NCI-H187 treated with DMSO at 0.1 percent for 48 hours (cell line): ENCODE measurements around the gene EHD3.

Experiments used
- DNase-seq: peaks from one replicate; lab custom pipeline; 2025; lab: John Stamatoyannopoulos, UW

EHD3 gene

GRCh38 chr2:31237348-31238017, 3.5 kb downstream of the EHD3 start:
- DNase-seq, result no peak

GRCh38 chr2:31238126-31238905, 4.4 kb downstream of the EHD3 start:
- DNase-seq, result no peak

- no peak for DNase-seq
These were observed 5.1 kb downstream of the EHD3 start for GRCh38 chr2:31238906-31239592.

GRCh38 chr2:31239593-31240177, 5.7 kb downstream of the EHD3 start:
- DNase-seq, result no peak

DNA sequence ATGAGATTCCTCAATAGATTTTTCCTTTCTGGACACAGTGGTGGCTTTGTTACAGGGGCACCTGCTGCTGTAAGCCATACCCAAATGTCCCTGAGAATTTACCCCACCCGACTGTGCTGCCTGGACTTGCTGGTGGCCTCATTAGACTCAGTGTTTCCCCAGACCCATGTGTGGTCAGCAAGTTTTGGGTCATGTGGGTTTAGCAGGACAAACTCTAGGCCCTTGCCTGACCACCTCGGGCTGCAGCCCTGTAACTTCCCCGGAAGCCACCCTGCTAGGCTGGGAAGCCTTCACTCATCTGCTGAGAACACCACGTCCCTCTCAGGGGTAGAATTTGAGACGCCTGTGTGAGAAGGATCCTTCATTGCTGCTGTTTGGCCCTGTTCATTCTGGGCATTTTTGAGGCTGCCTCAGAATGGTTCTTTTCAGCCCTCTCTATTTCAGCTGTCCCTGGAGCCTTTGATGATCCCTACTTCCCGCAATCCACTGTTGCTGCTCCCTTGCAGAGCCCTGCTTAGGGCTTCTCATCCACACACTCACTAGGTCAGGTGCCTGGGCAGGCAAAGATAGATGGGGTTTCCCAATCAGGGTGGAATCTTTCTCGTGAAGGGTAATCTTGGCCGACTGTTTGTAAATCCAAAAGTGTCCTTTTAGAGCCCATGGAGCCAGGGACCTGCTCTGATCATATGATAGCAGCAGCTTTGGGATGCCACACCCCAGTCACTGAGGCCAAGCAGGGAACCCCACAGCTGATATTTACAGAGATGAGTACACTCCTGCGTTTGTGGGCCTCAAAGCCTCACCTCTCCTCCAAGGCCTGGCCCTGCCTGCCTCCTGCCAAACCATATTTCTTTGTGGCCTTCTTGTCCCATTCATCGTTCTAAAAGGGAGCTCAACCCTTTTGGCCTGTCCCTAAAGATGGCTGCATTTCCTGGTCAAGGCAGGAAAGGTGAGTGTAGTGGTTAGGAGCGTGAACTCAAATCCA, 6.7 kb downstream of the EHD3 start:
- DNase-seq, result no peak

- DNase-seq, result no peak
These were observed 7.8 kb downstream of the EHD3 start for GRCh38 chr2:31241625-31242270.

DNA sequence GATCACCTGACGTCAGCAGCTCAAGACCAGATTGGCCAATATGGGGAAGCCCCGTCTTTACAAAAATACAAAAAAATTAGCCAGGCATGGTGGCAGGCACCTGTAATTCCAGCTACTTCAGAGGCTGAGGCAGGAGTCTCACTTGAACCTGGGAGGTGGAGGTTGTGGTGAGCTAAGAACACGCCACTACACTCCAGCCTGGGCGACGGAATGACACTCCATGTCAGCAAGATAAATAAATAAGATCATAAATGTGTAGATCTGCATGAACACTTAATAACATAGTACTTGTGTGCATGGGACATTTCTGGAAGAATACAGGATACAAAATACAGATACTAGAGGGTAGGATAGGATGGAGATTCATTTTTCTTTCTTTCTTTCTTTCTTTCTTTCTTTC, 9.1 kb downstream of the EHD3 start:
- no peak for DNase-seq

DNA sequence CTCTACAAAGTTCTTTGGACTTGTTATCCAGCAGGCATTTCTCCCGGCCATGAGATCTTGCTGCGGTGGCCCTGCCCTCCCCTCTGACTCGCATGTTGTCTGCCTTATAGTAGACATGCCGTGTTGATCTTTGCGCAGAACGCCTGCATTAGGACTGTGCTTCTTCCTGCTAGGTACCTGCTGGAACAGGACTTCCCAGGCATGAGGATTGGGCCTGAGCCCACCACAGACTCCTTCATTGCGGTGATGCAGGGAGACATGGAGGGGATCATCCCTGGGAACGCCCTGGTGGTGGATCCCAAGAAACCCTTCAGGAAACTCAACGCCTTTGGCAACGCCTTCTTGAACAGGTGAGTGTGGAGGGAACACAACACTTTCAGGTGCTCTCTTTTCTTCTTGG, 10.1 kb downstream of the EHD3 start:
- DNase-seq, result no peak

GRCh38 chr2:31246184-31246852, 12.4 kb downstream of the EHD3 start:
- no peak for DNase-seq

DNA sequence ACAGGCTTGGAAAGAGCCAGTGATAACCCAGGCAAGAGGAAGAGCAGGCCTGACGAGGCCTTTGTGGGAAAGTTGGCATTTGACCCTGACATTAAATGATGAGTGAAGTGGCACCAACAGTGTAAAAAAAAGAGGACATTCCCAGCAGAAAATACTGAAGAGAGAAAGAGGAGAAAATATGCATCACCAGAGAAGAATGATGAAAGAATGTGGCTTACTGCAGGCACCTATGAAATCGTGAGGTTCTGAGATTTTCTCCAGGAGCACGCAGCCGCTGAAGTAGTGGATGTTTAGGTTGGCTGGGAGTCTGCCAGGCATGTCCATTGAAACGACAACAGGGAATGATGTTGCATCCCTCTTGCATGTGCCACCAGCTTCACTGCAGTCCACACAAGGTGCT, 13.8 kb downstream of the EHD3 start:
- DNase-seq, result no peak

- DNase-seq, result no peak
These were observed 14.2 kb downstream of the EHD3 start for GRCh38 chr2:31248139-31248538.

- DNase-seq, result no peak
These were observed 15.2 kb downstream of the EHD3 start for GRCh38 chr2:31249009-31249690.

DNA sequence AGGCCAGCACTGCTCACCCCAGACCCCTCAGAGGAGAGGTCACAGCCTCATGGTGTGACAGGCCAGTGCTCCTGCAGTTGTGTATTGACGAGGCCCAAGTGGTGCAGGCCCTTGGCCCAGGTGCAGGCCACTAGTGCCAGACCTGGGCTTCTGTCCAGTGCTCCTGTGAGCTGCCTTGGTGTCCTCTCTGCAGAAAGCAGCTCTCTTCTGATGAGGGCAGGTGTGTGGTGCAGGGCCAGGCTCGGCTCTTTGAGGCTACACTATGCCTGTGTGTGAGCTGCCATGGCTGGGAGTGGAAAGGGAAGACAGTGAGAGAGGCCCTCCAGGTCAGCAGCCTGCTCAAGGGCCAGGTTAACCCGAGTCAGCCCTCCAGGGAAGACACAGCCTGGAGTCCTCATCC, 17.1 kb downstream of the EHD3 start:
- no peak for DNase-seq

DNA sequence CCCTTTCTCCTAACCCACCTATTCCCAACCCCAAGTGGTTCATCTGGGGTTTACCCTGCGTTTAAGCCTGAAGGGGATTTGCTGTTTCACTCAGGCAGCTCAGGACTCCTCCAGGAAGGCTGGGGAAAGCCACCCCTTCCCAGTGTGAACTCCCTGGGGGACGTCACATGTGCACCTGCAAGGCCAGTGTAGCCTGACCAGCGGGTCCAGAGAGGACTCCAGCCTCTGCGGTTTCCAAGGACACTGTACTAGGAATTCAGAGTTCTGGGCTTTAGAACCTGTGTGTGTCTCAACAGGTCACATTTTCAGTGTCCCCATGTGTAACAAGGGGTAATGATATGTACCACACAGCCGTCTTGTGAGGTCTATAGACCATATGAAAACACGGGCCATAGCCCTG, 17.9 kb downstream of the EHD3 start:
- no peak for DNase-seq

DNA sequence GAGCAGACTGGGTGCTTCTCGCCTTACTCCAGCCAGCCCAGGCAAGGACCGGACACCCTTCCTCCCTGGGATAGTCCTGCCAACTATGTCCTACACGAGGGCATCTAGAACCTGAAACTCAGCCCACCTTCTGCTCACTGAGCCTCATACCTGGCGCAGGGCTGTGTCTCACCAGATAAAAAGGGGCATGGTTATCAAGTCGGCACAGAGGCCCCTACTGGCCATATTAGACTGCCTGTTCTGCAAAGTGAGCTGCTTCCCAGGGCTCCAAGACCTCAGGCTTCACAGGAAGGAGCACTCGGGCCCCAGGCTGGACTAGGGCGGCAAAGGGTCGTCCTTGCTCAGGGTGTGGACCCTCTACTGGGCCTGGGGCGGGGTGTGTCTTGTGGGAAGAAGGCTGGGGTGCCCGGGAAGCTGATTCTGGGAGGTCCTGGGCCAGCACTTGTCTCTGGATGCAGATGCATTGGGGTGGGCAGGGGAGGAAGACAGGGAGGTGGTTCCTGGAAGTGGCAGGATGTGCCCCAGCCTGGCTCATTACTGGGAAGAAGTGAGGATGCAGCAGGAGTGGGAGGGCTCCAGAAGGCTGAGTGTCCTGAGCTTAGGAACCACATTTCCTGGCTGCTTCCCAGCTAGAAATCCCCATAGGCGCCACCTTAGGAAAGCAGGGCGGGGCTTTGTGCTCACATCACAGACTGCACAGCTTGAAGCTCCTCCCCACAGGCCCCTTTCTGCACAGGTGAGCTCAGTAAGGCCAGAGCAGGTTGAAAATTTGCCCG, 19.6 kb downstream of the EHD3 start:
- no peak for DNase-seq

GRCh38 chr2:31254237-31255203, 20.6 kb downstream of the EHD3 start:
- DNase-seq, result no peak

DNA sequence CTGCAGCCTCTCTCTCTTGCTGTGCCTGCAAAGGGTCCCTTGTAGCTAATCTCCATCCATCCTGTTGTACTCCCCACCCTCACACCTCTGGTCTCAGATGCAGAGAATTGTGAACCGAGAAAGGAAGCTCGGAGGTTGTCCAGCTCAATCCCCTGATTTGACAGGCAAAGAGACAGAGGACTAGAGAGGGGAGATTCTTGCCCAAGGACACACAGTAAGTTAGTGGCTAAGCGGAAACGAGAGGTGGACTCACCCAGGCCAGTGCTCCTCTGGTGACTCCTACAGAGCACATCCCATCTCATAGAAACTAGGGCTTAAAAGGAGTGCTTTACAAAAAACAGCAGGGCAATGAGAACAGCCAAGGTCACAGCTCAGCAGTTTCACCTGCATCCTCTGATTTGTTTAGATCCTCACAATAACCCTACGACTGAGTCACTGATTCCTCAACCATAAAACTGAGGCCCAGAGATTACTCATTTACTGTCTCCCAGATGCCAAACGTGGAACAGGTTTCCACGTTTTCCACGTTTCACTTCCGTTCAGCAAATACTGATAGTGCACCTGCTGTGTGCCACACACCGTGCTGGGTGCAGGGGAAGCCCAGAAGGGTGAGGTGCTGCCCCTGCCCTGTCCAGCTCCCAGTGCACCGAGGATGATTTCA, 22.1 kb downstream of the EHD3 start:
- no peak for DNase-seq
